Activated naive CD4-positive, alpha-beta T cell treated with anti-CD3 and anti-CD28 coated beads, Interleukin-2, amount 50 U/mL, for 24 hours (primary cell): ENCODE results near the gene MYO7A.

Source experiments
- H3K27ac Mint-ChIP-seq: one replicate; pipeline ENCODE4 v1.8.0; 2021; ENCODE audit warnings: mild to moderate bottlenecking, mixed read lengths
- H3K27me3 Mint-ChIP-seq: one replicate; pipeline ENCODE4 v1.8.0; 2021; ENCODE audit warnings: mixed read lengths
- H3K36me3 Mint-ChIP-seq: one replicate; pipeline ENCODE4 v1.8.0; 2021; ENCODE audit warnings: mixed read lengths
- H3K4me1 Mint-ChIP-seq: one replicate; pipeline ENCODE4 v1.8.0; 2021; ENCODE audit warnings: mixed read lengths
- H3K4me3 Mint-ChIP-seq: one replicate; pipeline ENCODE4 v1.8.0; 2021; ENCODE audit warnings: mild to moderate bottlenecking, mixed read lengths
- H3K9me3 Mint-ChIP-seq: one replicate; pipeline ENCODE4 v1.8.0; 2021; ENCODE audit warnings: mixed read lengths

Gene MYO7A

DNA sequence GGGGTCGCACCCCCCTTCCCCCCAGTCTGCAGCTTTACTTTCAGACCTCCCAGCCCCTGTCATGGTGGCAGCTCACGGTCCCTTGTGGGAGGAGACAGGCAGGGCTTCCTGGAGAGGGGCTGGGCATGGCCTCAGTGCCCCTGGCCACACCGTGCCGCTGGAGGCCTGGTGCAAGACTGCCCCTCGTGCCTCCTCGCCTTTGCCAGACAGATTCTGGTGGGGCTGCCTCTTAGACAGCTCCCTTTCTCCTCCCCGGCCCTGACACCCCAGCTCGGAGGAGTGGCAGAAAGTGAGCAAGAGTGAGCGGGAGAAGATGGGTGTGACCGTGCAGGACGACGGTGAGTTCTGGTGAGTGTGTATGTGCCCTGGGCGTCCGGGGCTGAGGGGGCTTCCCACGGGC is 12.1 kb upstream of the MYO7A start:
- no peaks in the 10 kb centered on the region for H3K36me3 Mint-ChIP-seq
- H3K4me1 Mint-ChIP-seq = no peaks in the 10 kb centered on the region
- H3K27ac Mint-ChIP-seq = no peak overlapping the region
- no peak overlapping the region for H3K4me3 Mint-ChIP-seq
- no peaks in the 10 kb centered on the region for H3K27me3 Mint-ChIP-seq
- no peaks in the 10 kb centered on the region for H3K9me3 Mint-ChIP-seq

DNA sequence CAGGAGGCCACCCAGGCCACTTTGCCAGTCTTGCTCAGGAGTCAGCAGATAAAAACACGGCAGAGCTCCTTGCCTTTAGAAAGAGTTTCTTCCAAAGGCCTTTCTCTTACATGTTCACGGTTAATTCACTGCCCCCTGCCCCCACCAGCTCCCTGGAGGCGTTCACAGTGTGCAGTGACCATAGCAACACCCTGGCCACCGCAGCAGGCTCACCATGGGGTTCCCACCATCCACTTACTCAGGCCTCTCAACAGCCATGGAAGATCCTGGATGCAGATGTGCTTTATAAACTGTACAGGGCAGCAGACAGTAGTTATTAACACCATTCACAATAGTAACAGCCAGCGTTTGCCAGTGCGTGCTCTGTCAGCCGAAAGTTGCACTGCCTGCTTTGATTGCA is 10.6 kb upstream of the MYO7A start:
- Mint-ChIP-seq H3K9me3 (no peaks in the 10 kb centered on the region), H3K27ac (no peak overlapping the region), H3K27me3 (no peaks in the 10 kb centered on the region), H3K36me3 (no peaks in the 10 kb centered on the region), H3K4me3 (no peak overlapping the region), H3K4me1 (no peaks in the 10 kb centered on the region)

DNA sequence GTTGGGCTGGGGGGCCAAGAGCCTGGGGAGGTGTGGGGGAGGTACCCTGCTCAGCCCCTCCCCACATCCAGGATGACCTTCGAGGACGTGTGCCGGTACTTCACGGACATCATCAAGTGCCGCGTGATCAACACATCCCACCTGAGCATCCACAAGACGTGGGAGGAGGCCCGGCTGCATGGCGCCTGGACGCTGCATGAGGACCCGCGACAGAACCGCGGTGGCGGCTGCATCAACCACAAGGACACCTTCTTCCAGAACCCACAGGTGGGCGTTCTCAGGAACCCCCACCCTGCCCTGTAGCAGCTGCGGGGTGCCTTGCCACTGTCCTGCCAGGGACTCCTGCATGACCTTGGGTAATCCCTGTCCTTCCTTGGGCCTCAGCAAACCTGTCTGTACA is 10.0 kb upstream of the MYO7A start:
- H3K27ac Mint-ChIP-seq = no peak overlapping the region
- H3K27me3 Mint-ChIP-seq = no peaks in the 10 kb centered on the region
- H3K36me3 Mint-ChIP-seq = no peaks in the 10 kb centered on the region
- H3K4me3 Mint-ChIP-seq = no peak overlapping the region
- no peaks in the 10 kb centered on the region for H3K9me3 Mint-ChIP-seq
- no peaks in the 10 kb centered on the region for H3K4me1 Mint-ChIP-seq

GRCh38 chr11:77118971-77119370 is 9.1 kb upstream of the MYO7A start:
- no peak overlapping the region for H3K27ac Mint-ChIP-seq
- no peak overlapping the region for H3K4me3 Mint-ChIP-seq
- H3K27me3 Mint-ChIP-seq = no peaks in the 10 kb centered on the region
- no peaks in the 10 kb centered on the region for H3K9me3 Mint-ChIP-seq
- no peaks in the 10 kb centered on the region for H3K4me1 Mint-ChIP-seq
- no peaks in the 10 kb centered on the region for H3K36me3 Mint-ChIP-seq

DNA sequence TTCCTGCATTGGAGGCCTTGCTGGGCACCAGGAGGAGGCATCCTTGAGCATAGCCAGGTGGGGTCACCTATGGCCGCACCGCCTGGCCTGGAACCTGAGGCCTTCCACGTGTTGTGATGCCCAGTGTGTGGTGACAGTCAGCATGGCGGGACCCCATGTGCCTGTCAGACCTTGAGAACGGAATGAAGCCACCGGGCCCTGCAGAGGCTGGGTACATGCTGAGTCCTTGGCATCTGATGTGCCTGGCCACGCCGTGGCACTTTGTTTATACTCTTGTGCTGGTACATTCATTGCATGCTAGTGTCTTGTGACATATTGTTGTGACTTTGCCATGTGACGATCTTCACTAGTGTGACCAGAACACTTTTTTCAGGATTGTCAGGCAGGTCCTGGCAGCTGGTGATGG is 8.5 kb upstream of the MYO7A start:
- no peaks in the 10 kb centered on the region for H3K4me1 Mint-ChIP-seq
- no peaks in the 10 kb centered on the region for H3K9me3 Mint-ChIP-seq
- H3K4me3 Mint-ChIP-seq = no peak overlapping the region
- no peaks in the 10 kb centered on the region for H3K27me3 Mint-ChIP-seq
- no peaks in the 10 kb centered on the region for H3K36me3 Mint-ChIP-seq
- no peak overlapping the region for H3K27ac Mint-ChIP-seq

- Mint-ChIP-seq H3K4me3 (no peak overlapping the region), H3K27me3 (no peaks in the 10 kb centered on the region), H3K36me3 (no peaks in the 10 kb centered on the region), H3K27ac (peak overlapping the region; percentile 61), H3K4me1 (no peaks in the 10 kb centered on the region), H3K9me3 (no peaks in the 10 kb centered on the region)
These were observed 7.5 kb upstream of the MYO7A start for GRCh38 chr11:77120571-77120970.

GRCh38 chr11:77121096-77121640 is 6.9 kb upstream of the MYO7A start:
- Mint-ChIP-seq H3K9me3 (no peaks in the 10 kb centered on the region), H3K4me3 (no peak overlapping the region), H3K27me3 (no peaks in the 10 kb centered on the region), H3K4me1 (peaks cover under 1% of the 10 kb centered on the region), H3K36me3 (no peaks in the 10 kb centered on the region), H3K27ac (no peak overlapping the region)

- no peak overlapping the region for H3K4me3 Mint-ChIP-seq
- no peak overlapping the region for H3K27ac Mint-ChIP-seq
- no peaks in the 10 kb centered on the region for H3K9me3 Mint-ChIP-seq
- H3K27me3 Mint-ChIP-seq = peaks cover 3% of the 10 kb centered on the region
- no peaks in the 10 kb centered on the region for H3K36me3 Mint-ChIP-seq
- H3K4me1 Mint-ChIP-seq = peaks cover 4% of the 10 kb centered on the region
These were observed 6.0 kb upstream of the MYO7A start for GRCh38 chr11:77121876-77122575.

GRCh38 chr11:77122576-77123212 is 5.4 kb upstream of the MYO7A start:
- H3K4me1 Mint-ChIP-seq = peaks cover 8% of the 10 kb centered on the region
- no peak overlapping the region for H3K27ac Mint-ChIP-seq
- H3K27me3 Mint-ChIP-seq = peaks cover 6% of the 10 kb centered on the region
- no peaks in the 10 kb centered on the region for H3K36me3 Mint-ChIP-seq
- no peaks in the 10 kb centered on the region for H3K9me3 Mint-ChIP-seq
- no peak overlapping the region for H3K4me3 Mint-ChIP-seq

DNA sequence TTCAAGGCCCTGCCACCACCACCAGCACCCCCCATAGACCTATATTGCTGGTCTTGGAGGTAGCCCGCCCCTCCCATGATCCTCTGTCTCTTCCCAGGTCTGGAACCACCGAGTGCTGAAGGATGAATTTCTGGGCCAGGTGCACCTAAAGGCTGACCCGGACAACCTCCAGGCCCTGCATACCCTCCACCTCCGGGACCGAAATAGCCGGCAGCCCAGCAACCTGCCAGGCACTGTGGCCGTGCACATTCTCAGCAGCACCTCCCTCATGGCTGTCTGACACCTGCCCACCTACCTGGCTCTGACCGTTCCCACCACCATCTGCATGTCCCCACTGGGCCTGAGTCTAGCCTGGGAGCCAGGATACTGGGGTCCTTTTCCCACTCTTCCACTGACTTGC is 4.5 kb upstream of the MYO7A start:
- Mint-ChIP-seq H3K4me3 (no peak overlapping the region), H3K27ac (no peak overlapping the region), H3K27me3 (peaks cover 6% of the 10 kb centered on the region), H3K9me3 (no peaks in the 10 kb centered on the region), H3K36me3 (no peaks in the 10 kb centered on the region), H3K4me1 (peaks cover 9% of the 10 kb centered on the region)

DNA sequence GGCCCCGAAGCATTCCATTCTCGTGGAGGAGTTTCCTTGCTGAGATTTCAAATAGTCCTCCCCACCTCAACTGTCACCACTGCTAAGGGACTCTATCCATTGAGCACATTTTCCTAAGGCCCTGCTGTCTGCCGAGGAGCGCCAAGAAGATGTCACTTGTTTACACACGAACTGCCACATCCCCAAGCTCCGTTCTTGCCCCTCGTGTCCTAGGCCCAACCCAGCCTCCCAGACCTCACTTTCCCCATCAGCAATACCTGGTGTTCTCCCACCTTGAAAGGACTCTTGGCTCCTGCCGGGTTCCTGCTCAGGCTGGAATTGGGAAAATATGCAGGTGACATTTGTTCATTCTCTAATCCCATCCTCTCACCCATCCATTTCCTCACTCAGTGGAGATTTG is 4.0 kb upstream of the MYO7A start:
- Mint-ChIP-seq H3K36me3 (no peaks in the 10 kb centered on the region), H3K27ac (no peak overlapping the region), H3K9me3 (no peaks in the 10 kb centered on the region), H3K4me1 (peaks cover 9% of the 10 kb centered on the region), H3K27me3 (peaks cover 6% of the 10 kb centered on the region), H3K4me3 (no peak overlapping the region)

DNA sequence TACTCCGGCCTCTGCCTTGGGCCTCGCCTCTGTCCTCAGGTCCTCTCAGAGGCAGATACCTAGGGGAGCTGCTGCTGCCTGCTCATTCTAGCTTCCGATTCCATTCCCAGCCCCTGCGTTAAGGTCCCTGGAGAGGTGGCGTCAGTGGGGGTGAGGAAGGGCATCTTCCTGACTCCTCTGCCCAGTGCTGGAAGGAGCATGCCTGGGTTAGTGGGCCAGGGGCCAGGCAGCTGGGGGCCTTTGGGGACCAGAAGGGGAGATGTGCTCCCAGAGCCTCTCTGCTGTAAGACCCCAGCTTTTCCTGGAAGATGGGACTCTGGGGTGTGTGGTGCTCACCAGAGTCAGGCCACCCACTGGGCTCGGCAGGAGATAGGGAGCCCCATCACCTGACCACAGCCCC is 3.6 kb upstream of the MYO7A start:
- Mint-ChIP-seq H3K9me3 (no peaks in the 10 kb centered on the region), H3K4me1 (peaks cover 9% of the 10 kb centered on the region), H3K36me3 (no peaks in the 10 kb centered on the region), H3K27ac (no peak overlapping the region), H3K4me3 (no peak overlapping the region), H3K27me3 (peaks cover 6% of the 10 kb centered on the region)

DNA sequence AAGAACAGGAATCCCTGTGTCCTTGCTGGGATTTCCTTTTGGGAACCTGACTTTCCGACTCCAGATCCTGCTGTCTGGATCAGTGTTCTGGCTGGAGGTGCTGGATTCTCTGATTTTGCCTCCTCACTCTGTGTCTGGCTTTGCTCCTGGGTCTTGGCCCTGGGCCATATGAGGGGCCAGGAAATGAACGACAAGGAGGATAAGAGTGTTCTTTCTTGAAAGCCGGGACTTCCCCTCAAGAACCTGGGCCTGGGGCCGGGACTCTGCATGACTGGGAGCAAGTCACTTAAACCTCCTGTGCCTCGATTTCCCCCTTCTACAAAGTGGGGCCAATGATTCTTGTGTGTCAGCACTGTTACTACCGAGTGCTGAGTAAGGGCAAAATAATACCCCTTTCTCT is 2.9 kb upstream of the MYO7A start:
- Mint-ChIP-seq H3K27ac (no peak overlapping the region), H3K9me3 (no peaks in the 10 kb centered on the region), H3K27me3 (peaks cover 6% of the 10 kb centered on the region), H3K36me3 (no peaks in the 10 kb centered on the region), H3K4me1 (peaks cover 9% of the 10 kb centered on the region), H3K4me3 (no peak overlapping the region)

DNA sequence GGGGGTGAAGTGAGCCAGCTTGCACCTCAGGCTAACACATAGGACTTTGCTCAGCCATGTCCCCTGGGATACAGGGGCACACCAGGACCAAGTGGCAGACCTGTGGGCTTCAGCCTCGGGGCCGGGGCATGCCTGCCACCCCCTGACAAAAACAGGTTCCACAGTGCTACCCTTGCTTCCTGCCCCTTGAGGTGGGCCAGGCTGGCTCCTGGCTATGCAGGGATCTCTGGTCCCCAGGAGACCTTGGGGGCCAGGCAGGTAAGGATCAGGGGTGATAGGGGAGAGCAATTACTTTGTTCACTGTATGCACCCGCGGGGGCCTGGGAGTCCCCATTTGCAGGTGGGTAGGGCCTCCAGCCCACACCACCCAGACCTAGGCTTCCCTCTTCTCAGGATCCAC is 2.4 kb upstream of the MYO7A start:
- Mint-ChIP-seq H3K4me3 (no peak overlapping the region), H3K9me3 (no peaks in the 10 kb centered on the region), H3K27me3 (peaks cover 6% of the 10 kb centered on the region), H3K27ac (no peak overlapping the region), H3K4me1 (peaks cover 9% of the 10 kb centered on the region), H3K36me3 (no peaks in the 10 kb centered on the region)

DNA sequence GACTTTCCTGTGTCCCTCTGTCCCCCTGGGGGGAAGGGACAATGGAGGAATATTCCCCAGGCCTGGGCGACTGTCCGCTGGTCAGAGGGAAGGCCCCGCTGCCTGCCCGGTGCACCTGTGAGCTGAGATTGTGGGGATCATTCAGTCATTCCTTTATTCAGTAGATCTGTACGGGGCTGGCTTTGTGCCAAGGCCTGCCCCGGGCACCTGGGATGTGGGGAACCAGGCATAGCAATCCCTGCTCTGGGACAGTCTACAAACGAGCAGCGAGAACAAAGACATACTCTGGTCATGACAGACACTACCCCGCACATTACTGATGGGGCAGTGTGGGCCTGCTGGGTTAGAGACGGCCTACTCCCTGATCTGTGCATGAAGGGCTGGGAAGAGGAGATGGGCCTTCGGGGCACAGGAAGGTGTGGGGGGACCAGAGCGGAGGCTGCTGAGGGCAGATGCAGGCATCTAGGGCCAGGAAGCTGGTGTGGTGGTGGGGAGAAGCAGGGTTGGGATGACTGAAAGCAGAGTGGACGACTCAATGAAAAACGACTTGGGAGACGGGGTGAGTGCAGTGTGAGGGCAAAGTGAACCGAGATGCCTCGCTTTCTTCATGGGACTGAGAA is 1.8 kb upstream of the MYO7A start:
- peak overlapping the region; percentile 36 for H3K4me3 Mint-ChIP-seq
- no peak overlapping the region for H3K27ac Mint-ChIP-seq
- no peaks in the 10 kb centered on the region for H3K36me3 Mint-ChIP-seq
- peaks cover 9% of the 10 kb centered on the region for H3K4me1 Mint-ChIP-seq
- no peaks in the 10 kb centered on the region for H3K9me3 Mint-ChIP-seq
- peaks cover 6% of the 10 kb centered on the region for H3K27me3 Mint-ChIP-seq

GRCh38 chr11:77126861-77127234 is 1.2 kb upstream of the MYO7A start:
- Mint-ChIP-seq H3K27me3 (peaks cover 6% of the 10 kb centered on the region), H3K36me3 (no peaks in the 10 kb centered on the region), H3K4me1 (peaks cover 9% of the 10 kb centered on the region), H3K27ac (no peak overlapping the region), H3K9me3 (no peaks in the 10 kb centered on the region), H3K4me3 (no peak overlapping the region)
